H1 (cell line): ENCODE results near the gene CEND1. TPM values are rescaled to one million over a fixed set of nuclear protein-coding genes. Genes with fewer than 3 reads are reported as not detected.

Experiments used
- CTCF ChIA-PET: fragments of 300-600 bp; sonication (Branson Sonifier 250); formaldehyde crosslinking; loops from one replicate; lab custom pipeline; 2021; ENCODE audit not compliant: partially characterized antibody; lab: Charles Lee
- POLR2A ChIA-PET: fragments of 300-600 bp; sonication (Branson Sonifier 250); formaldehyde crosslinking; loops from one replicate; lab custom pipeline; 2021; ENCODE audit warnings: inconsistent platforms; ENCODE audit not compliant: partially characterized antibody; lab: Charles Lee
- DNase-seq, 2 experiments: peaks; one replicate each; pipeline versions ENCODE4 v3.0.0 to v3.0.0-alpha.2; 2010 to 2022; ENCODE audit warnings: low spot score in 2 of 2, low read depth in 1 of 2, mixed read lengths in 1 of 2
- FAIRE-seq: peaks from 2 replicates; lab custom pipeline; 2011; peaks lifted over from hg19 to GRCh38; lab: Jason Lieb, UNC
- H2AFZ ChIP-seq: 2 replicates; pipeline ENCODE4 v1.8.1; 2012; ENCODE audit warnings: low read length, inconsistent platforms
- H2AK5ac ChIP-seq: 2 replicates; pipeline ENCODE4 v1.6.1; 2013; ENCODE audit warnings: low read depth, low read length
- H2BK120ac ChIP-seq: replicated peaks from 2 replicates; pipeline ENCODE3; 2013; ENCODE audit warnings: low read depth, low read length, inconsistent platforms
- H2BK12ac ChIP-seq: 2 replicates; pipeline ENCODE4 v1.6.1; 2013; ENCODE audit warnings: low read depth, low read length
- H2BK15ac ChIP-seq: 2 replicates; pipeline ENCODE4 v1.6.1; 2013; ENCODE audit warnings: low read length
- H2BK20ac ChIP-seq: 2 replicates; pipeline ENCODE4 v1.6.1; 2013; ENCODE audit warnings: low read length
- H2BK5ac ChIP-seq: 2 replicates; pipeline ENCODE4 v1.6.1; 2013; ENCODE audit warnings: low read depth, low read length
- H3K14ac ChIP-seq: 2 replicates; pipeline ENCODE4 v1.6.1; 2013; ENCODE audit warnings: inconsistent platforms; ENCODE audit not compliant: insufficient read length
- H3K18ac ChIP-seq: 2 replicates; pipeline ENCODE4 v1.6.1; 2013; ENCODE audit warnings: low read length; ENCODE audit errors: extremely low read depth
- H3K23ac ChIP-seq: 2 replicates; pipeline ENCODE4 v1.6.1; 2013; ENCODE audit warnings: inconsistent platforms; ENCODE audit not compliant: insufficient read length
- H3K23me2 ChIP-seq: 2 replicates; pipeline ENCODE4 v1.6.1; 2013; ENCODE audit warnings: low read depth, low read length
- H3K27ac ChIP-seq: 2 replicates; pipeline ENCODE4 v1.6.1; 2011; ENCODE audit warnings: low read depth, low read length, inconsistent platforms
- H3K27me3 ChIP-seq, 4 experiments: replicated peaks in 1 of 4; 1 replicate in 1 of 4; 2 replicates in 3 of 4; pipeline versions ENCODE4 v1.6.1 to v1.8.1; 2011 to 2013; ENCODE audit warnings: low read length in 3 of 4, mild to moderate bottlenecking in 3 of 4, inconsistent platforms in 2 of 4, mixed read lengths in 2 of 4, moderate library complexity in 1 of 4; ENCODE audit not compliant: control insufficient read depth in 3 of 4, insufficient read depth in 3 of 4; ENCODE audit errors: extremely low read depth in 1 of 4
- H3K36me3 ChIP-seq, 4 experiments: 2 replicates each; pipeline versions ENCODE4 v1.6.1 to v1.8.1; 2011 to 2013; ENCODE audit warnings: mild to moderate bottlenecking in 4 of 4, low read length in 3 of 4, moderate library complexity in 2 of 4, control low read depth in 1 of 4, inconsistent platforms in 1 of 4; ENCODE audit not compliant: insufficient read depth in 4 of 4, control insufficient read depth in 2 of 4
- H3K4ac ChIP-seq: replicated peaks from 2 replicates; pipeline ENCODE3; 2013; ENCODE audit warnings: low read length, low read depth, mixed read lengths, inconsistent platforms; ENCODE audit not compliant: insufficient read length
- H3K4me1 ChIP-seq, 4 experiments: replicated peaks in 1 of 4; 1 replicate in 1 of 4; 2 replicates in 3 of 4; pipeline versions ENCODE4 v1.6.1 to v1.8.1; 2011 to 2013; ENCODE audit warnings: low read length in 3 of 4, inconsistent platforms in 2 of 4, mixed read lengths in 1 of 4; ENCODE audit not compliant: insufficient read depth in 4 of 4, control insufficient read depth in 3 of 4
- H3K4me2 ChIP-seq, 2 experiments: 2 replicates each; pipeline versions ENCODE4 v1.6.1 to v1.8.1; 2011 to 2013; ENCODE audit warnings: low read depth in 2 of 2, low read length in 2 of 2, control low read depth in 1 of 2, inconsistent platforms in 1 of 2, mild to moderate bottlenecking in 1 of 2; ENCODE audit not compliant: insufficient read depth in 1 of 2
- H3K4me3 ChIP-seq, 4 experiments: fragments of 200-600, 300-600 bp in 1 of 4; sonication (generic), shearing (Covaris generic), sonication (Bioruptor Twin) in 1 of 4; 2 replicates each; pipeline versions ENCODE4 v1.5.1 to v1.8.1; 2011 to 2016; ENCODE audit warnings: low read length in 4 of 4, low read depth in 3 of 4, control low read depth in 2 of 4, inconsistent platforms in 2 of 4, mild to moderate bottlenecking in 2 of 4, mixed read lengths in 1 of 4, moderate library complexity in 1 of 4; ENCODE audit not compliant: insufficient read depth in 2 of 4; ENCODE audit errors: extremely low read depth in 1 of 4
- H3K56ac ChIP-seq: replicated peaks from 2 replicates; pipeline ENCODE3; 2013; ENCODE audit warnings: low read depth, mild to moderate bottlenecking, mixed read lengths, low read length, inconsistent platforms; ENCODE audit not compliant: insufficient read length
- H3K79me1 ChIP-seq: 2 replicates; pipeline ENCODE4 v1.6.1; 2013; ENCODE audit warnings: low read depth, low read length, control low read depth
- H3K79me2 ChIP-seq, 2 experiments: 2 replicates each; pipeline versions ENCODE4 v1.6.1 to v1.8.1; 2012 to 2013; ENCODE audit warnings: low read length in 2 of 2, mild to moderate bottlenecking in 2 of 2, inconsistent platforms in 1 of 2; ENCODE audit not compliant: insufficient read depth in 2 of 2, control insufficient read depth in 1 of 2
- H3K9ac ChIP-seq, 4 experiments: replicated peaks in 1 of 4; 1 replicate in 1 of 4; 2 replicates in 3 of 4; pipeline versions ENCODE4 v1.6.1 to v1.8.1; 2011 to 2013; ENCODE audit warnings: low read depth in 3 of 4, low read length in 3 of 4, control low read depth in 2 of 4, mild to moderate bottlenecking in 2 of 4, moderate library complexity in 2 of 4, inconsistent platforms in 1 of 4; ENCODE audit errors: extremely low read depth in 1 of 4
- H3K9me3 ChIP-seq, 2 experiments: 2 replicates each; pipeline versions ENCODE4 v1.6.1 to v1.8.1; 2012 to 2013; ENCODE audit warnings: mild to moderate bottlenecking in 2 of 2, moderate library complexity in 2 of 2, control low read depth in 1 of 2, inconsistent platforms in 1 of 2, low read depth in 1 of 2, low read length in 1 of 2, mixed read lengths in 1 of 2; ENCODE audit not compliant: insufficient read depth in 2 of 2
- H4K20me1 ChIP-seq, 2 experiments: replicated peaks in 1 of 2; 2 replicates each; pipeline versions ENCODE3 to v1.8.1; 2011 to 2013; ENCODE audit warnings: inconsistent platforms in 2 of 2, low read length in 2 of 2, mild to moderate bottlenecking in 1 of 2; ENCODE audit not compliant: insufficient read depth in 2 of 2, control insufficient read depth in 1 of 2
- H4K5ac ChIP-seq: 2 replicates; pipeline ENCODE4 v1.6.1; 2013; ENCODE audit warnings: low read length, low read depth, mixed read lengths, inconsistent platforms; ENCODE audit not compliant: insufficient read length
- H4K8ac ChIP-seq: 2 replicates; pipeline ENCODE4 v1.8.0; 2013; ENCODE audit warnings: mild to moderate bottlenecking, moderate library complexity, low read length, inconsistent platforms; ENCODE audit not compliant: insufficient read depth; ENCODE audit errors: extremely low read depth
- H4K91ac ChIP-seq: replicated peaks from 2 replicates; pipeline ENCODE3; 2013; ENCODE audit warnings: low read length, mixed read lengths, inconsistent platforms; ENCODE audit not compliant: insufficient read length
- CREB1 ChIP-seq: IDR thresholded peaks from 2 replicates; pipeline ENCODE4 v1.6.1; 2012; ENCODE audit warnings: inconsistent platforms
- PHF8 ChIP-seq: fragments of 200-600 bp; sonication (generic); conservative IDR thresholded peaks from 2 replicates; pipeline ENCODE4 v1.7.1; 2012; ENCODE audit warnings: low read depth, mild to moderate bottlenecking, inconsistent platforms, low read length, moderate library complexity
- POLR2AphosphoS5 ChIP-seq: IDR thresholded peaks from 2 replicates; pipeline ENCODE4 v1.6.1; 2011; ENCODE audit warnings: low read depth, low read length
- RAD21 ChIP-seq, 2 experiments: IDR thresholded peaks in 1 of 2; conservative IDR thresholded peaks in 1 of 2; 2 replicates each; pipeline ENCODE4 v1.6.1; 2011; ENCODE audit warnings: low read depth in 2 of 2, low read length in 2 of 2, improper control_type of control experiment in 1 of 2, inconsistent platforms in 1 of 2, mild to moderate bottlenecking in 1 of 2, moderate library complexity in 1 of 2
- RXRA ChIP-seq: IDR thresholded peaks from 2 replicates; pipeline ENCODE4 v1.6.1; 2011; ENCODE audit warnings: low read depth, mild to moderate bottlenecking, low read length, moderate library complexity; ENCODE audit not compliant: insufficient read depth
- SIRT6 ChIP-seq: IDR thresholded peaks from one replicate; pipeline ENCODE4 v1.7.1; 2012; ENCODE audit warnings: low read length, inconsistent platforms
- TEAD4 ChIP-seq: IDR thresholded peaks from 2 replicates; pipeline ENCODE4 v1.6.1; 2012; ENCODE audit warnings: low read depth, low read length, inconsistent platforms, mixed read lengths
- YY1 ChIP-seq: IDR thresholded peaks from 2 replicates; pipeline ENCODE4 v1.6.1; 2011; ENCODE audit warnings: low read depth, mild to moderate bottlenecking, low read length
- WGBS, 2 experiments: shearing (Covaris generic) in 1 of 2; methylation state at CpG; one replicate each; pipeline versions ENCODE4 v1.1.6 to v1.1.7; 2013 to 2015; ENCODE audit warnings: low lambda C conversion rate in 2 of 2, mixed read lengths in 2 of 2, inconsistent platforms in 1 of 2, low coverage in 1 of 2, missing lambda C conversion rate in 1 of 2; ENCODE audit not compliant: insufficient replicate concordance in 2 of 2, insufficient coverage in 1 of 2, insufficient read length in 1 of 2; ENCODE audit errors: extremely low coverage in 1 of 2, missing lambda C conversion rate in 1 of 2; 5-methylcytosine and 5-hydroxymethylcytosine counted together
- polyA plus RNA-seq, 7 experiments: library from polyadenylated mRNA; depleted of rRNA in 3 of 7; stranded (reverse) in 5 of 7; unstranded in 2 of 7; fragments of >200 nt in 5 of 7; fragments of 200-250 nt in 2 of 7; gene quantifications; 1 replicate in 5 of 7; 2 replicates in 1 of 7; 4 replicates in 1 of 7; pipeline versions ENCODE4 v1.2.1 to v1.2.3, GENCODE V29; 2011 to 2013; ENCODE audit warnings: missing spikeins in 2 of 7, mixed read lengths in 2 of 7
- total RNA-seq: library from RNA; stranded (reverse); fragmentation: NEBNext Ultra II Directional; extraction: Animal tissue kit (Norgen Biotek cat#: 25700); gene quantifications from 2 replicates; pipeline ENCODE4 v1.2.1, GENCODE V29; 2021
- TF ChIP-seq, protein P1 (sequence below), 3 experiments: IDR thresholded peaks; 1 replicate in 2 of 3; 2 replicates in 1 of 3; pipeline versions ENCODE4 v1.5.1 to v1.6.1; 2011; ENCODE audit warnings: low read length in 3 of 3, mild to moderate bottlenecking in 3 of 3, inconsistent platforms in 2 of 3, low read depth in 1 of 3, moderate library complexity in 1 of 3; ENCODE audit not compliant: insufficient read depth in 1 of 3; ENCODE audit errors: control extremely low read depth in 1 of 3

The CEND1 gene
- total and polyA plus RNA-seq, 2 of the 8 experiments (the other 6 are each of a cell fraction or from before 2014, with no cell fraction given), result 0.82 to 5.0 TPM

DNA sequence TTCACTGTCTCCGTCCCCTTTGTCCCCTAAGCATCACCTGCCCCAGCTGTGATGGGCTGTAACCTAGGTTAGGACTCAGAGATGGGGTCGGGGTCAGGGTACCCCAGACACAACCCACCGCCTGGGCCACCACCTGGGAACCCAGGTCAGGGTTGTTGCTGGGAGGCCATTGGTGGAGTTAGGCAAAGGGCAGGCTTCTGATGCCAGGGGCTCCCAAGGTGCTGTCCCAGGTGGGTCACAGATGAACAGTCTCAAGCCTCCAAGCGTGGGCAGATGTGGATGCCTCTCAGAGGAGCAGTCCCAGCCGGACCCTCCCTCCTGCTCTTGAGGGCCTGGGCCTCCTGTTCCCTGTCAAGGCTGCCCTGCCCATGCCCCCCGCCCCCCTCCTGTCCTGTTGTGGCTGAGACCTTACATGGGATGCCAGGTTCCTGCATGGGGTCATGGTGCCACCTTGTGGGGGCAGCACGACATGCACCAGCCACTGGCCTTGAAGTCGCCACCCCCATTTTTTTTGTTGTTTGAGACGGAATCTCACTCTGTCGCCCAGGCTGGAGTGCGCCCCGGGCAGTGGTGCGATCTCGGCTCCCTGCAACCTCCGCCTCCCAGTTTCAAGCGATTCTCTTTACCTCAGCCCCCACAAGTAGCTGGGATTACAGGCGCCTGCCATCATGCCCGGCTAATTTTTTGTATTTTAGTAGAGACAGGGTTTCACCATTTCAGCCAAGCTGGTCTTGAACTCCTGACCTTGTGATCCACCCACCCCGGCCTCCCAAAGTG, 24.7 kb downstream of the CEND1 start:
- Histone ChIP-seq H3K9me3 (no peaks in the 10 kb centered on the region), H2AFZ (no peak overlapping the region), H3K4me1 (peaks cover 0 to 12% (median 7%) of the 10 kb centered on the region in 4 experiments; a peak in 6 of 7 replicates), H3K23me2 (no peaks in the 10 kb centered on the region), H2BK20ac (no peak overlapping the region), H2BK15ac (no peak overlapping the region), H2BK120ac (no peak overlapping the region), H3K79me2 (no peaks in the 10 kb centered on the region), H3K4me3 (no peak overlapping the region), H4K5ac (no peak overlapping the region), H3K27ac (no peak overlapping the region), H3K9ac (no peak overlapping the region), H2BK12ac (no peak overlapping the region), H3K56ac (no peak overlapping the region), H3K27me3 (no peaks in the 10 kb centered on the region), H3K14ac (no peak overlapping the region), H3K4me2 (no peak overlapping the region), H3K18ac (no peak overlapping the region), H2AK5ac (no peak overlapping the region), H3K79me1 (peaks cover 7% of the 10 kb centered on the region; the same call in 1 of the 2 replicates), H4K91ac (no peak overlapping the region), H4K8ac (no peak overlapping the region), H4K20me1 (peaks cover 13 to 31% of the 10 kb centered on the region in 2 experiments), H3K4ac (no peak overlapping the region), H2BK5ac (no peak overlapping the region; the same call in 1 of the 2 replicates), H3K23ac (no peak overlapping the region), H3K36me3 (peaks cover 24 to 57% (median 30%) of the 10 kb centered on the region in 4 experiments)
- peak; percentile 24 for FAIRE-seq
- WGBS, 2 experiments, result 86% methylated on average over 19 of the region's 19 CpGs; no CpG with 5 or more reads in 1 of the 2 experiments
- peak in 1 of 2 experiments; percentile 87 for DNase-seq
- POLR2A ChIA-PET, result interaction anchor here (1.1 to 35.3 kb wide), 9 partner anchors 2 to 204 kb away, joined by 3 to 636 read pairs (median 3); partner anchors contain the start of genes DRD4, GATD1 and TALDO1
- CTCF ChIA-PET, result interaction anchor here (0.5 to 26.9 kb wide), 18 partner anchors 9 to 222 kb away, joined by 3 to 395 read pairs (median 4); partner anchors contain the start of genes TALDO1 and TMEM80
- TF ChIP-seq SIRT6 (no peak), YY1 (peak; percentile 28; the same call in 1 of the 2 replicates), CREB1 (no peak), POLR2AphosphoS5 (peak; percentile 86), RXRA (no peak), RAD21 (IDR thresholded peaks at IDR 0.05 in 1 of 2, conservative IDR thresholded peaks at IDR 0.05 in 1 of 2; ENCODE audit: low read depth in 2 of 2, low read length in 2 of 2) (peak; percentile 86 to 87), PHF8 (no peak), TEAD4 (no peak)
- TF ChIP-seq, protein P1, sequence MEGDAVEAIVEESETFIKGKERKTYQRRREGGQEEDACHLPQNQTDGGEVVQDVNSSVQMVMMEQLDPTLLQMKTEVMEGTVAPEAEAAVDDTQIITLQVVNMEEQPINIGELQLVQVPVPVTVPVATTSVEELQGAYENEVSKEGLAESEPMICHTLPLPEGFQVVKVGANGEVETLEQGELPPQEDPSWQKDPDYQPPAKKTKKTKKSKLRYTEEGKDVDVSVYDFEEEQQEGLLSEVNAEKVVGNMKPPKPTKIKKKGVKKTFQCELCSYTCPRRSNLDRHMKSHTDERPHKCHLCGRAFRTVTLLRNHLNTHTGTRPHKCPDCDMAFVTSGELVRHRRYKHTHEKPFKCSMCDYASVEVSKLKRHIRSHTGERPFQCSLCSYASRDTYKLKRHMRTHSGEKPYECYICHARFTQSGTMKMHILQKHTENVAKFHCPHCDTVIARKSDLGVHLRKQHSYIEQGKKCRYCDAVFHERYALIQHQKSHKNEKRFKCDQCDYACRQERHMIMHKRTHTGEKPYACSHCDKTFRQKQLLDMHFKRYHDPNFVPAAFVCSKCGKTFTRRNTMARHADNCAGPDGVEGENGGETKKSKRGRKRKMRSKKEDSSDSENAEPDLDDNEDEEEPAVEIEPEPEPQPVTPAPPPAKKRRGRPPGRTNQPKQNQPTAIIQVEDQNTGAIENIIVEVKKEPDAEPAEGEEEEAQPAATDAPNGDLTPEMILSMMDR (IDR thresholded peaks at IDR 0.05; ENCODE audit: control extremely low read depth in 1 of 3, insufficient read depth in 1 of 3, low read depth in 1 of 3, low read length in 3 of 3), result peak; percentile 66 to 94 (median 82)
